Measurements from ENCODE around the gene DLG3. TPM values are rescaled to one million over a fixed set of nuclear protein-coding genes. Genes with fewer than 3 reads are reported as not detected.

DLG3 gene
- polyA plus RNA-seq, 2 of the 4 experiments (the other 2 are of a cell fraction): 3.2 to 12.8 TPM

DNA sequence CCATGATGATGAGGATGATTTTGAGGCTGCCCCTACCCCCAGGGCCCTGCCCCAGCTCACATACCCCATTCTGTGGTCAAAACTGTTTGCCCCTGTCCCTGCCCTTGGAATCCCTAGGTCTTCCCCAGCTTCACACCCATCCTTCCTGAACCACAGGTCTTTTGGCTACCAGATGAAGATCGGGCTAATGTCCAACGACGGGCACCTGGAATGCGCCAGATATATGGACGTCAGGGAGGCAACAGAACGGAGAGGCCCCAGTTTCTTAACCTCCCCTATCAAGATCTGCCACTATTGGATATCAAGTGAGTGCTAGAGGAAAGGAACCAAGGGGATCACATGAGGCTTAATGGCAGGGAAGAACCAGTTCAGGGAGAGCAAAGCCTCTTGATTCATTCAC is 14.9 kb upstream of the DLG3 start:
- H3K4me3 ChIP-seq: no peak overlapping the region
- ATAC-seq (no peak), DNase-seq (ENCODE audit: low read depth in 1 of 2, low spot score in 1 of 2) (no peak), FAIRE-seq (no peak)
- no peak for TF ChIP-seq TFCP2L1 (CRISPR knock-in tag; IDR thresholded peaks at IDR 0.05)
- no peak for TF ChIP-seq ZSCAN20 (CRISPR knock-in tag; IDR thresholded peaks at IDR 0.05)
- TF ChIP-seq, protein P1, sequence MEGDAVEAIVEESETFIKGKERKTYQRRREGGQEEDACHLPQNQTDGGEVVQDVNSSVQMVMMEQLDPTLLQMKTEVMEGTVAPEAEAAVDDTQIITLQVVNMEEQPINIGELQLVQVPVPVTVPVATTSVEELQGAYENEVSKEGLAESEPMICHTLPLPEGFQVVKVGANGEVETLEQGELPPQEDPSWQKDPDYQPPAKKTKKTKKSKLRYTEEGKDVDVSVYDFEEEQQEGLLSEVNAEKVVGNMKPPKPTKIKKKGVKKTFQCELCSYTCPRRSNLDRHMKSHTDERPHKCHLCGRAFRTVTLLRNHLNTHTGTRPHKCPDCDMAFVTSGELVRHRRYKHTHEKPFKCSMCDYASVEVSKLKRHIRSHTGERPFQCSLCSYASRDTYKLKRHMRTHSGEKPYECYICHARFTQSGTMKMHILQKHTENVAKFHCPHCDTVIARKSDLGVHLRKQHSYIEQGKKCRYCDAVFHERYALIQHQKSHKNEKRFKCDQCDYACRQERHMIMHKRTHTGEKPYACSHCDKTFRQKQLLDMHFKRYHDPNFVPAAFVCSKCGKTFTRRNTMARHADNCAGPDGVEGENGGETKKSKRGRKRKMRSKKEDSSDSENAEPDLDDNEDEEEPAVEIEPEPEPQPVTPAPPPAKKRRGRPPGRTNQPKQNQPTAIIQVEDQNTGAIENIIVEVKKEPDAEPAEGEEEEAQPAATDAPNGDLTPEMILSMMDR (IDR thresholded peaks at IDR 0.05): no peak
- TF ChIP-seq ZC3H11A (IDR thresholded peaks at IDR 0.05): no peak
- TF ChIP-seq, protein P2, sequence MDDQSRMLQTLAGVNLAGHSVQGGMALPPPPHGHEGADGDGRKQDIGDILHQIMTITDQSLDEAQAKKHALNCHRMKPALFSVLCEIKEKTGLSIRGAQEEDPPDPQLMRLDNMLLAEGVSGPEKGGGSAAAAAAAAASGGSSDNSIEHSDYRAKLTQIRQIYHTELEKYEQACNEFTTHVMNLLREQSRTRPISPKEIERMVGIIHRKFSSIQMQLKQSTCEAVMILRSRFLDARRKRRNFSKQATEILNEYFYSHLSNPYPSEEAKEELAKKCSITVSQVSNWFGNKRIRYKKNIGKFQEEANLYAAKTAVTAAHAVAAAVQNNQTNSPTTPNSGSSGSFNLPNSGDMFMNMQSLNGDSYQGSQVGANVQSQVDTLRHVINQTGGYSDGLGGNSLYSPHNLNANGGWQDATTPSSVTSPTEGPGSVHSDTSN (IDR thresholded peaks at IDR 0.05): no peak
- TF ChIP-seq, protein P3, sequence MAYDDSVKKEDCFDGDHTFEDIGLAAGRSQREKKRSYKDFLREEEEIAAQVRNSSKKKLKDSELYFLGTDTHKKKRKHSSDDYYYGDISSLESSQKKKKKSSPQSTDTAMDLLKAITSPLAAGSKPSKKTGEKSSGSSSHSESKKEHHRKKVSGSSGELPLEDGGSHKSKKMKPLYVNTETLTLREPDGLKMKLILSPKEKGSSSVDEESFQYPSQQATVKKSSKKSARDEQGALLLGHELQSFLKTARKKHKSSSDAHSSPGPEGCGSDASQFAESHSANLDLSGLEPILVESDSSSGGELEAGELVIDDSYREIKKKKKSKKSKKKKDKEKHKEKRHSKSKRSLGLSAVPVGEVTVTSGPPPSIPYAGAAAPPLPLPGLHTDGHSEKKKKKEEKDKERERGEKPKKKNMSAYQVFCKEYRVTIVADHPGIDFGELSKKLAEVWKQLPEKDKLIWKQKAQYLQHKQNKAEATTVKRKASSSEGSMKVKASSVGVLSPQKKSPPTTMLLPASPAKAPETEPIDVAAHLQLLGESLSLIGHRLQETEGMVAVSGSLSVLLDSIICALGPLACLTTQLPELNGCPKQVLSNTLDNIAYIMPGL (CRISPR knock-in tag; IDR thresholded peaks at IDR 0.05; ENCODE audit: borderline replicate concordance): no peak
- TF ChIP-seq ESRRA (IDR thresholded peaks at IDR 0.05; ENCODE audit: borderline replicate concordance, low read length): no peak
- TF ChIP-seq, protein P4, sequence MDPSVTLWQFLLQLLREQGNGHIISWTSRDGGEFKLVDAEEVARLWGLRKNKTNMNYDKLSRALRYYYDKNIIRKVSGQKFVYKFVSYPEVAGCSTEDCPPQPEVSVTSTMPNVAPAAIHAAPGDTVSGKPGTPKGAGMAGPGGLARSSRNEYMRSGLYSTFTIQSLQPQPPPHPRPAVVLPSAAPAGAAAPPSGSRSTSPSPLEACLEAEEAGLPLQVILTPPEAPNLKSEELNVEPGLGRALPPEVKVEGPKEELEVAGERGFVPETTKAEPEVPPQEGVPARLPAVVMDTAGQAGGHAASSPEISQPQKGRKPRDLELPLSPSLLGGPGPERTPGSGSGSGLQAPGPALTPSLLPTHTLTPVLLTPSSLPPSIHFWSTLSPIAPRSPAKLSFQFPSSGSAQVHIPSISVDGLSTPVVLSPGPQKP (IDR thresholded peaks at IDR 0.05; ENCODE audit: low read depth, low read length): no peak
- no peak for TF ChIP-seq MAFK (IDR thresholded peaks at IDR 0.05; ENCODE audit: partially characterized antibody)
- H3K4me1 ChIP-seq: peaks cover 3% of the 10 kb centered on the region; the same call in 1 of the 3 replicates
- CTCF ChIA-PET: interaction anchor here (1.3 kb wide), 1 partner anchor 396 kb away, joined by 3 read pairs; no protein-coding TSS in a partner anchor
- no peak overlapping the region for H3K27ac ChIP-seq
- H3K9me3 ChIP-seq: no peaks in the 10 kb centered on the region
- no peak overlapping the region for H3K4me2 ChIP-seq
- 87% methylated on average over 6 of the region's 6 CpGs for WGBS (ENCODE audit: missing lambda C conversion rate)
- POLR2A ChIA-PET: no interaction called here

DNA sequence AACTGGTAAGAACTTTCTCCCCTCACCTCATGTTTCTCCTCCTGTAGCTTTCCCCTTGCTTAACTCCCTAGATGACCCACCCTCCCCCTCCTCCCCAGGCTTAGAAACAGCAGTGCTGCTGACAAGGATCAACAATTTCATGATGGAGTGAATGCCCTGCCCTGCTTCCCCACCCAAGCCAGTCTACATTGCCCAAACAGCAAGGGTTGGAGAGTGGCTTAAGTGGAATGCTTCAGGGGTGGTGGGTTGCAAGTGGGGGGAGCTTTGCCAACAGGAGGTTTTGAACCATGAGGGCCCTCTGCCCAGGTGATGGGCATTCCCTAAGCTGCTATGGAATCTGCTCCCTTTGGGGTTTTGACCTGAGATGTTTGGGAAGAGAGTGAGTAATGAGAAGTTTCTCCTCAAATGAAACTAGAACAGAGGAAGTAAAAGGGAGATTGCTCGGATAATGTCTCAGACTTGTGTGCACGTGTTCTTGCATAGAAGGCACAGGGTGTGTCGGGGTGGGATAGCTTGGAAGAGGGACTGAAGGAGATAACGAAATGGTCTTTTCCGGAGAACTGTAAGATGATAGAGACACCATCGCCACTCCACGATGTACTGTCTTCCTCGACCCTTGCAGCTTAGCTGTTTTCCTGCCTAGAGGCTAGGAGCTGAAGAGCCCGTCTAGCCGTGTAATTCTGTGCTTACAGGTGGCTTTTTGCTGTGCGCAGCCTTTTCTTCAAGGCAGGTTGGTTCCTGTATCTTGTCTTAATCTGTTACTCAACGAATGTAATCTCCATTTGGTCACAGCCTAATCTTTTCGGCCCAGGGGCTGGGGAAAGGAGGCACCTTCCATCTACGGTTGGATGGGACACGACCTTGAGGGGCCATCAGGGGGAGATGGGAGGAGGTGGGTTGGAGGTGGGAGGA is 11.4 kb upstream of the DLG3 start:
- peaks cover 9% of the 10 kb centered on the region; the same call in 1 of the 3 replicates for H3K4me1 ChIP-seq
- WGBS (ENCODE audit: missing lambda C conversion rate): 77% methylated on average over 15 of the region's 15 CpGs
- ATAC-seq: no peak
- no peak for DNase-seq (ENCODE audit: low read depth in 1 of 2, low spot score in 1 of 2)
- peak overlapping the region; percentile 72 for H3K4me3 ChIP-seq
- peak; percentile 46 for FAIRE-seq
- ChIA-PET CTCF (interaction anchor here (0.7 to 4.8 kb wide), 17 partner anchors 11 to 396 kb away, joined by 3 to 44 read pairs (median 3); partner anchors contain the start of genes DLG3, GDPD2 and IGBP1), POLR2A (interaction anchor here (1.1 to 1.8 kb wide), 2 partner anchors 19 to 300 kb away, joined by 4 to 10 read pairs; partner anchors contain the start of gene IGBP1)
- peak overlapping the region; percentile 78 to 88 for H3K27ac ChIP-seq
- H3K9me3 ChIP-seq: no peaks in the 10 kb centered on the region
- TF ChIP-seq POLR2A (IDR thresholded peaks at IDR 0.05; ENCODE audit: low read length) (no peak), CBX2 (IDR thresholded peaks at IDR 0.05; ENCODE audit: borderline replicate concordance, low read depth) (no peak), HDAC2 (IDR thresholded peaks at IDR 0.05) (no peak), RAD21 (conservative IDR thresholded peaks at IDR 0.05 in 1 of 2, IDR thresholded peaks at IDR 0.05 in 1 of 2) (no peak), SMC3 (IDR thresholded peaks at IDR 0.05) (no peak), KDM1A (IDR thresholded peaks at IDR 0.05; ENCODE audit: low read depth) (no peak), EHMT2 (IDR thresholded peaks at IDR 0.05; ENCODE audit: low read depth) (no peak), RARB (CRISPR knock-in tag; IDR thresholded peaks at IDR 0.05) (no peak), POLR2AphosphoS2 (conservative IDR thresholded peaks at IDR 0.05; ENCODE audit: low read length) (no peak)
- peak overlapping the region; percentile 95 for H3K4me2 ChIP-seq
